GM19468 (cell line): Measurements from ENCODE around the gene MICOS13.
"Not testable (repeated sequence)": the region's sequence is repeated elsewhere in the genome, so short reads cannot be mapped to it uniquely, and the experiment has no call there.

Experiments used
- ATAC-seq: cut with Tn5 transposase; IDR thresholded peaks from one replicate; pipeline ENCODE4 v1.9.1; 2021; ENCODE audit warnings: mild to moderate bottlenecking, moderate library complexity, moderate number of reproducible peaks; ENCODE audit not compliant: unreplicated experiment; ENCODE audit errors: extremely low read depth

The MICOS13 gene

DNA sequence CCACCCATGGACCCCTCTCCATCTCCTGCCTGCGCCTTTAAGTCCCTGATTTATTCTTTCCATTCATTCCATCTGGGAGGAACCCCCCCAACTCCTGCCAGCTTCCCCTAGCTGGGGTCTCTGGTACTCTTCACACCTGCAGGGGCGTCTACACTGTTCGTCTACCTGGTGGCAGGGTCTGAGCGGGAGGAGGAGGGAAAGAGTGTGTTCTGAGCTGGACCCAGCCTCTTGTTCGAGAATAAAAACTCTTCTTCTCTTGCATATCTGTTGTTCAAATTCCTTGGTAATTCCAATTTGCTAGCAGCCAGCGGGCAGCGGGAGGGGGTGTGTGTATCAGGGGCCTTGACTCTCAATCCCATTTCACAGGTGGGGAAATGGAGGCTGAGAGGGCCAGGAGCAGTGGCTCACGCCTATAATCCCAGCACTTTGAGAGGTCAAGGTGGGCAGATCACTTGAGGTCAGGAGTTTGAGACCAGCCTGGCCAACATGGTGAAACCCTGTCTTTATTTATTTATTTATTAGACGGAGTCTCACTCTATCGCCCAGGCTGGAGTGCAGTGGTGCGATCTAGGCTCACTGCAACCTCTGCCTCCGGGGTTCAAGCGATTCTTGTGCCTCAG is 8.1 kb upstream of the MICOS13 start:
- ATAC-seq, result not testable (repeated sequence)

- no peak for ATAC-seq
Measured at GRCh38 chr19:5687360-5688198, 7.3 kb upstream of the MICOS13 start.

DNA sequence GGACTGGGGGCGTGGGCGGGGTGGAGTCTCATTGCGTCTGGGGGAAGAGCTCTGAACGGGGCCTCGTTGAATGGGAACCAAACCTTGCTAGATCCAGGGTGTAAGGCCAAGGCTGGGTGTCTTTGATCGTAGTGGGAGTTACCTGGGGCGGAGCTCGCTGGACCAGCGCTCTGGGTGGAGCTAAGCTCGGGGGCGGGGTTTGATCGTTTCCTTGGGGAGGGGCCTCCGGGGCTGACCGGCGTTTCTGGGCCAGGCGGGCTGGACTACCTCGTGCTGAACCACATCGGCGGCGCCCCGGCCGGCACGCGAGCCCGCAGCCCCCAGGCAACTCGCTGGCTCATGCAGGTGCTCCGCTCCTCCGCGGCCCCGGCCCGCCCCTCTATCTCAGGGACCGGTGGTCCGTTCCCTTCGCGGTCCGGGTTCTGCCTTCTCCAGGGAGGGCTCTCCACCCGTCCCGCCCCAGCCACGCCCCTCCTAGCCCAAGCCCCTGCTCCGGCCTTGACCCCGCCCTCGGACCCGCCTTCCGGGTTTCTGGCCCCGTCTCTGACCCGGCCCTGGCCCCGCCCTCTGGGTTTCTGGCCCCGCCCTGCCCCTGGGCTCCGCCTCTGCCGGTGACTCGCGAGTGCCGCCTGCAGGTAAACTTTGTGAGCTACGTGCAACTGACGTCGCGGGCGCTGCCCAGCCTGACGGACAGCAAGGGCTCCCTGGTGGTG is 6.5 kb upstream of the MICOS13 start:
- ATAC-seq, result peak; percentile 29

- peak; percentile 6 for ATAC-seq
Measured at GRCh38 chr19:5686326-5686646, 6.0 kb upstream of the MICOS13 start.

DNA sequence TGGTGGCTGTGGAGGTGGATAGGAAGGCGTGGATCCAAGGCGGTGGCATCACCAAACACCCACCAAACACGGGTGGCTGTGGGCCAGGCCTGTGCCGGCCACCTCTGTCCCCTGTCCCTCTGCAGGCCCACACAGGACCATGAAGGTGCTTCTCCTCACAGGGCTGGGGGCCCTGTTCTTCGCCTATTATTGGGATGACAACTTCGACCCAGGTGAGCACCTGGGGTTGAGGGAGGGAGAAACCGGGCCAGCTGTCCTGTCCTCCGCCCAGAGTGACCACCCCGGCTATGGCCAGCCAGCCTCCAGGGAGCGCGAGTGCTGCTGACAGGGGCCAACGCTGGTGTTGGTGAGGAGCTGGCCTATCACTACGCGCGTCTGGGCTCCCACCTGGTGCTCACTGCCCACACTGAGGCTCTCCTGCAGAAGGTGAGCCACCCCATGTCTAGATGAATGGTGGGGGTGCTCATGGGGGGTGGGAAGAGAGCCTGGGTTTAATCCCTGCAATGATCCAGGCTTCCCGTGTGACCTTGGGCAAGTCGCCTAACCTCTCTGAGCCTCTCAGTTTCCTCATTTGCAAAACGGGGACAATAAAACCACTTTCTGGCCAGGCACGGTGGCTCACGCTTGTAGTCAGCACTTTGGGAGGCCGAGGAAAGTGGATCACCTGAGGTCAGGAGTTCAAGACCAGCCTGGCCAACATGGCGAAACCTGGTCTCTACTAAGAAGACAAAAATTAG is 4.5 kb upstream of the MICOS13 start:
- no peak for ATAC-seq

- ATAC-seq, result no peak
Measured at GRCh38 chr19:5683177-5683886, 3.0 kb upstream of the MICOS13 start.

DNA sequence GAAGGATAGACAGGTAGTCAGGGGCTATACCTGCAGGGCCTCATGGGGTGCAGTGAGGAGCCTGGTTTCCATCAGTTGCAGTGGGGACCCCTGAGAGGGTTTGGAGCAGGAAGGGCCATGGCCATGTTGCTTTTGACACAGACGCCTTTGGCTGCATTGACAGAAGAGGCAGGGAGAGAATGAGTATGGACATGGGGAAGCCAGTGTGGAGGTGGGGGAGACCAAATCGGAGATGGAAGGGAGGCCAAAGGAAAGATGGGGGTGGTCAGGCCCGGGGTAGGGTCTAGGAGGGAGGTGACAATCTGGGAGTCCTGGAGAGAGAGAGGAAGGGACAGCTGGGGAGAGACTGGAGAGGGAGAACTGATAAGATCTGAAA is 1.8 kb upstream of the MICOS13 start:
- ATAC-seq, result no peak

DNA sequence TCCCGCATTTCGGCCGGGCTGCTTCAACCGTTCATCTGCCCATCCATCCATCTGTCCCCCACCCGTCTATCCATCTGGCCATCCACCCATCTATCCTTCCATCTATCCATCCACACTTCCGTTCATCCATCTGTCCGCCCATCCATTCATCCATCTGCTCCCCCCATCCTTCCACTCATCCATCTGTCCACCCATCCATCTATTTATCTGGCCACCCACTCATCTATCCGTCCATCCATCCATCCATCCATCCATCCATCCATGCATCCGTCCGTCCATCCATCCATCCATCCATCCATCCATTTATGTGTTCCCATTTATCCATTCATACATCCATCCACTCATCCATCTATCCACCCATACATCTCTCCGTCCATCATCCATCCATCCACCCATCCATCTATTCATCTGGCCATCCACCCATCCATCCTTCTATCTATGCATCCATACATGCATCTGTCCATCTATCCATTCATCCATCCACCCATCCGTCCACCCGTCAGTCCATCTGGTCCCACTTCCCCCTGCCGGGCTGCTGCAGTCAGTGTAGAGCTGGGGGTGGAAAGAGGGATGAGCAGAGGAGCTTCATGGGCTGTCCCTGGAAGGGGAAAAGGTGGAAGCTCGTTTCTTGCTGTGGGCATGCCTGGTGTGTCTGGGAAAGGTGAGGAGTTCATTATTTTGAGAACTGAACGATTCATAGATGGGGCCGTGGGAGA is 1.2 kb upstream of the MICOS13 start:
- no peak for ATAC-seq

GRCh38 chr19:5680084-5680436 is 256 bp downstream of the MICOS13 start:
- no peak for ATAC-seq

- no peak for ATAC-seq
Measured at GRCh38 chr19:5679289-5680083, 830 bp downstream of the MICOS13 start.

GRCh38 chr19:5678071-5678718 is 2.1 kb downstream of the MICOS13 start:
- no peak for ATAC-seq

- no peak for ATAC-seq
Measured at GRCh38 chr19:5677580-5677979, 2.7 kb downstream of the MICOS13 start.

GRCh38 chr19:5677136-5677535 is 3.2 kb downstream of the MICOS13 start:
- ATAC-seq, result no peak

DNA sequence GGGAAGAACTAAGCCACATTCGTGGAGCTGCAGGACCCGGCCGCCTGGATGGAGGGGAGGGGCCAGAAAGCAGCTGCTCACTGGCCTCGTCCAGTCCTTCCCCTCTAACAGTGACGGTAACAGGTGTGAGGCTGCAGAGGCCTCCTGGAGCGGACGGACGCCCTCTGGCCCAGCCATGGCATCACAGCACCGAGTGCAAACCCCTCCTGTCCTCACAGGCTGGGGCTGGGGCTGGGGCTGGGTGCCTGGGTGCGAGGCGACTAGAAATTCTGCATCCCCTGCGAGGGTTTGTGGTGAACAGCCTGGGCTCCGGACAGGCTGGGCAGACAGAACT is 3.6 kb downstream of the MICOS13 start:
- ATAC-seq, result no peak

- no peak for ATAC-seq
Measured at GRCh38 chr19:5676105-5676771, 4.1 kb downstream of the MICOS13 start.

DNA sequence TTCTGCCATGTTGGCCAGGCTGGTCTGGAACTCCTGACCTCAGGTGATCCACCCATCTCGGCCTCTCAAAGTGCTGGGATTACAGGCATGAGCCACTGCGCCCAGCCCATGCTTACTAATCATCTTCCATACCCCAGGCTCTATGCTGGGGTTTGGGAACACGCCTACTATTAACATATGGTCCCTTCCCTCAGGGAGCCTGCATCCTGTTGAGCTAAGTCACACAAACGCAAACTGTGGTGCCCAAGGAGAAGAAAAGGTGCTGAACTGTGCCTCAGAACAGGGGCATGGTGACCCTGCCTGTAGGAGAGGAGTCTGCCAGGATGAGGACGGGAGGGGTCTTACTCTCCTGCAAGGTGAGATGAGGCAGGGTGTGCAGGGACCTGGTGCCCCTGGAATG is 5.6 kb downstream of the MICOS13 start:
- ATAC-seq, result no peak

GRCh38 chr19:5673752-5674151 is 6.6 kb downstream of the MICOS13 start:
- no peak for ATAC-seq
